A549 treated with AZD9567 at 1 μM for 4 hours (cell line): Measurements from ENCODE around the gene NDUFB8. TPM values are rescaled to one million over a fixed set of nuclear protein-coding genes. Genes with fewer than 3 reads are reported as not detected.

Source experiments
- total RNA-seq: library from RNA; stranded (reverse); fragments of 200-300 nt; extraction: Qiagen RNA extraction; gene quantifications from 5 replicates; pipeline ENCODE4 v1.2.3, GENCODE V29; 2022; ENCODE audit not compliant: insufficient read depth

NDUFB8 gene
- total RNA-seq: 276 to 291 TPM (median 283 TPM) in 5 replicates

DNA sequence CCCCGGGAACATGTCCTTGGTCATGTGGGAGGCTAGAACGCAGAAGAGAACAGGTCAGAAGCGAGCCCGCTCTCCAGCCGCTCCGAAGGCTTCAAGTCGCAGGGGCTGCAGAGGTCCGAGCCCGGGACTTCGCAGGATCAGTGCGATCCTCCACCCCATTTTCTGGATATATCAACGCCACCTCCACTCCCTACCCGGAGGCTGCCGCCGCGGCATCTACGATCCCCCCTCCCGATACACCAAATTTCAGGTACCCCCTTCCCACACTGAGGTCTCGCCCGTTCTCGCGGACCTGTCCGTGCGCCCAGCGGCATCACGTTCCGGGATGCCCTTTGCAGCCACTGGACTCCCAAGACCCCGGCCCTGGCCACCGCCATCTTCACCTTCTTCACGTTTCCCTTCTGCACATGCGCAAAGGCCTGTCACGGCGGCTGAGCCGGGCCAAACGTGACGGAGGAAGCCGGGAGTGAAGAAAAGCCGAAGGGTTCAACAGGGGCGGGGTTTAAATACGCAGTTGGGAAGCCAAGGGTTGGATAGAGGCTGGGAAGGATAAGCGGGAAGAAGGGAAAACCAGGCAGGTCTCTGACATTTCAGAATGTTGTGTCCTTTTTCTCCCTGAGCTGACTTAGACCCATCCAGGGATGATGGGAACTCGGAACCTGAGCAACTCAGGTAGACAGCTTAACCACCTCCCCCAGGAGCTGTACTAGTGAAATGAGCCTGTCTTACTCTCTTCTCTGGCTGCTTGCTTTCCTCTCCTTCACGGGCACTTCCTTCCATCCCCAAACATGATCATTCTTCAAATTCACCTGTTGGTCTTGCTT, at the start of gene NDUFB8:
Gene NDUFB8 (minus strand): TSS at position 397 of the 824 bp plus-strand sequence. CDS start 20 bp downstream, at position 377.

GRCh38 chr10:100535715-100536353, 6.2 kb upstream of the NDUFB8 start, which contains the start of gene HIF1AN:
Gene HIF1AN, plus strand, starts transcription at chr10:100535943. Its CDS starts 16 bp downstream, at chr10:100535959.

GRCh38 chr10:100519311-100520051, 10.2 kb downstream of the NDUFB8 start, which contains the start of gene SEC31B:
Gene SEC31B, minus strand, starts transcription at chr10:100519861. Its CDS starts 2,909 bp downstream, at chr10:100516952.

Other genes starting within 250 kb of the NDUFB8 start
- gene BLOC1S2, start 243.2 kb downstream of the NDUFB8 start, total RNA-seq: 96.0 to 106 TPM (median 101 TPM) in 5 replicates
- gene PKD2L1, start 199.6 kb downstream of the NDUFB8 start, total RNA-seq: 0.03 to 0.59 TPM (median 0.05 TPM) in 4 of 5 replicates, not detected in the other
- 140 to 192 TPM (median 164 TPM) in 5 replicates for gene SCD, start 182.6 kb downstream of the NDUFB8 start, total RNA-seq
- not detected in 5 replicates for gene WNT8B, start 66.9 kb downstream of the NDUFB8 start, total RNA-seq
- gene SEC31B, start 10.0 kb downstream of the NDUFB8 start, total RNA-seq: 2.1 to 4.3 TPM (median 2.8 TPM) in 5 replicates
- gene HIF1AN, start 6.1 kb upstream of the NDUFB8 start, total RNA-seq: 14.1 to 19.6 TPM (median 18.1 TPM) in 5 replicates
- gene PAX2, start 215.7 kb upstream of the NDUFB8 start, total RNA-seq: 0.12 to 0.24 TPM (median 0.19 TPM) in 4 of 5 replicates, not detected in the other